GM19395 (cell line): ENCODE measurements around the gene ATG4C.
"Not testable (repeated sequence)": the region's sequence is repeated elsewhere in the genome, so short reads cannot be mapped to it uniquely, and the experiment has no call there.

Experiments
- ATAC-seq: cut with Tn5 transposase; IDR thresholded peaks from one replicate; pipeline ENCODE4 v1.9.1; 2021; ENCODE audit warnings: mild to moderate bottlenecking, moderate library complexity; ENCODE audit not compliant: unreplicated experiment

Gene ATG4C, protein sequence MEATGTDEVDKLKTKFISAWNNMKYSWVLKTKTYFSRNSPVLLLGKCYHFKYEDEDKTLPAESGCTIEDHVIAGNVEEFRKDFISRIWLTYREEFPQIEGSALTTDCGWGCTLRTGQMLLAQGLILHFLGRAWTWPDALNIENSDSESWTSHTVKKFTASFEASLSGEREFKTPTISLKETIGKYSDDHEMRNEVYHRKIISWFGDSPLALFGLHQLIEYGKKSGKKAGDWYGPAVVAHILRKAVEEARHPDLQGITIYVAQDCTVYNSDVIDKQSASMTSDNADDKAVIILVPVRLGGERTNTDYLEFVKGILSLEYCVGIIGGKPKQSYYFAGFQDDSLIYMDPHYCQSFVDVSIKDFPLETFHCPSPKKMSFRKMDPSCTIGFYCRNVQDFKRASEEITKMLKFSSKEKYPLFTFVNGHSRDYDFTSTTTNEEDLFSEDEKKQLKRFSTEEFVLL

DNA sequence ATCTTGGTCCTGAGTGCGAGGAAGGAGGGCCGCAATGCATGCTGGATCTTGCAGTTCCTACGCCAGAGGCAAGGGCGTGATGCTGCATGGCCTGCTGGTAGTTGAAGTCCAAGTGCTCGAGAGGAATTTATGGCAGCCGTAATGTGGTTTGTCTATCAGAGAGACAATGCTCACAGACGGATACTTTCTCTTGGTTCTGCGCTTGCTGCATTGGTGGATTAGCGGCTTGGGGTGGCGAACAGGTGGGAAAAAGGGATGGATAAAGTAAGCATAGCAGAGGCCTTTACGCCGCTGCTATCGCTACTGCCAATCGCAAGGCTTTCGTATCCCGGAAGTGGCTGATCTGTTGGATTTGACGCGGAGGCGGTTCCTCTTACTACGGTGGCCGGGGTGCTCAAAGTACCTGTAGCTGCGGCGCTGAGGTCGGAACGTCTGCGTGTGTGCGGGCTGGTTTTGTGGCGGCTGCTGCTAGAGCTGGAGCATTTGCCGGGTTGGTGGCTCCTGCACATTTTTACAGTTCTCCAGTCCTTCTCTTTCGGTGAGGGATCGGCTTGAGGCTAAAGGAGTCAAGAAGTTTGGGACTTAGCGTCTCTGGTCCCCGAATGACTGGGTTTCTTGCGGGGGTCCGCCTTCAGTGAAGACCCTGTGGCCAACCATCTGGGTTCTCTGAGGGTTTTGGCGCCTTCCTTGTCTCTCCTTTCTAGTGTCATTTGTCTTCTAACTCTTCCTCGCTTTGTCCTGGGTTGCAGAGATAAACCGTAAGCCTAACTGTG, at the start of gene ATG4C:
Gene ATG4C, plus strand, starts transcription at position 397 of the 773 bp plus-strand sequence. CDS start 19,655 bp downstream, outside the sequence.
- peak; percentile 96 for ATAC-seq

DNA sequence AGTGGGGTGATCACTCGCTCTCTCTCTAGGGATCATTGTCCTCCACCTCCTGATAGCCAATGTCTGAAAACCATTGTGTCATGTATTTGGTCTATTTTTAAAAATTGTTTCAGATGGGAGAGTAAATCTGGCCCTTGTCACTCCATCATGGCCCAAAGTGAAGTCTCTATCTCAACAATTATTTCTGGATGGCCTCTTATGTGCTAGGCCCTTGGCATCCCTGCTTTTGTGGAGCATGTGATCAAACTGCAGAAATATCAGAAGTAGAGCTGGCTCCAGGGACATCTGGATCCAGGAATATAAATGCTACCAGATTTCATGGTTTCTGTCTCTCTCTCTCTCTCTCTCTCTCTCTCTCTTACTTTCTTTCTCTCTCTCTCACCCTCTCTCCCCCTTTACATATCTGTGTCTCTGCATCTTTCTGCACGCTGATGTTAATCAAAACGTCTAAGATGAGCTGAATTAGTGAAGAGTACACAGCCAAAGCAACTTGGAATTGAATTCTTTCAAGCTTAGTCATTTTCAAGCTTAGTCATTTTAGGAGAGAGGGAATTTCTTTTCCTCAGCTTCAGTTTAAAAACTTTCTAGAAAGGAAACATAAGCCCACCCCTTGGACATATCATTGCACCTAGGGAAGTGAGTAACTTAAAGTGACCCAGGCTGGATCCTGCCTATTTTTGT, 48.3 kb upstream of the ATG4C start:
- no peak for ATAC-seq

DNA sequence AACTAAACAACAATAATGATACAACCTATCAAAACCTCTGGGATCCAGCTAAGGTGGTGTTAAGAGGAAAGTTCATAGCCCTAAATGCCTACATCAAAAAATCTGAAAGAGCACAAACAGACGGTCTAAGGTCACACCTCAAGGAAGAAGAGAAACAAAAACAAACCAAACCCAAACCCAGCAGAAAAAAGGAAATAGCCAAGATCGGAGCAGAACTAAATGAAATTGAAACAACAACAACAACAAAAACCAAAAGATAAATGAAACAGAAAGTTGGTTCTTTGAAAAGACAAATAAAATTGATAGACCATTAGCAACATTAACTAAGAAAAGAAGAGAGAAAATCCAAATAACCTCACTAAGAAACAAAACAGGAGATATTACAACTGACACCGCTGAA, 43.2 kb upstream of the ATG4C start:
- ATAC-seq, result not testable (repeated sequence)

DNA sequence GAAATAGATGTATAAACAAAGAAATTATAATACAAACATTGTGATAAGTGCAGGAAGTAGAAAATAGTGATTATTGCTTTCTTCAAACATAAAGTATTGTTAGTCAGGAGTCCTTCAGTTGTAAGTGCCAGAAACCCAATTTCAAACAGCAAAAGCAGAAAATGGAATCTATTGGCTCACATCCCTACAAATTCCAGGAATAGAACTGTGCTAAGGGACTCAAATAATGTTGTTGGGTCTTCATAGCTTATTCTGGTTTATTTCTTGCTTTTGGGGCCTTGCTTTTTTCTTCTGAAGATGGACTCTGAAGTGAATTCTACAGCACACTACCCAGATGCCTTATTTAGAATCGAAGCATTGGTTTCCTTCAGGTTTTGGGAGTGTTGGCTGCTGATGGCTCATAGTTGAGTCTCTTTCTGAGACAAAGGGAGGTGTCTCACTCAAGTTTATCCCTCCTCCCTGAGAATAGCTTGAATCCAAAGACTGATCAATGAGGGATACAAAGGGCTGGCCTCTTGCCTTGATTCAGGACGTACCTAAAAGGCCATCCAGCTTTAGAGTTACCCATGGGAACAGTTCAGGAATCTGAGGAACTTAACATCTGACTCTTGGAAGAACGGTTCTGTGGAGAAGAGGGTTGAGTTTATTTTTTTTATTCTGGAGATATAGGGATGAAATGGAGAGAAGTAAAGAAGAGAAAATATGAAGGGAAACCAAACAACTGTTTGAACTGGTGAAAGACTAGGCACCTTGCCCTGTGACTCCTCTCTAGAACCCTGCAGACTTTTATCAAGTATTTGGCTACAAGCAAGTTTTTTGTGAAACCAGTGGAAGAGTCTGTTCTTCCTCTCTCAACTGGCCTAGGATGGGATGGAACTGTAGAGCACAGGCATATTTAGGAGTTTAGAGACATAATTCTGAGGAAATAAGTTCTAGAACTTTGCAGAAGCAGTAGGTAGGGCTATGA, 39.0 kb upstream of the ATG4C start:
- ATAC-seq, result no peak

DNA sequence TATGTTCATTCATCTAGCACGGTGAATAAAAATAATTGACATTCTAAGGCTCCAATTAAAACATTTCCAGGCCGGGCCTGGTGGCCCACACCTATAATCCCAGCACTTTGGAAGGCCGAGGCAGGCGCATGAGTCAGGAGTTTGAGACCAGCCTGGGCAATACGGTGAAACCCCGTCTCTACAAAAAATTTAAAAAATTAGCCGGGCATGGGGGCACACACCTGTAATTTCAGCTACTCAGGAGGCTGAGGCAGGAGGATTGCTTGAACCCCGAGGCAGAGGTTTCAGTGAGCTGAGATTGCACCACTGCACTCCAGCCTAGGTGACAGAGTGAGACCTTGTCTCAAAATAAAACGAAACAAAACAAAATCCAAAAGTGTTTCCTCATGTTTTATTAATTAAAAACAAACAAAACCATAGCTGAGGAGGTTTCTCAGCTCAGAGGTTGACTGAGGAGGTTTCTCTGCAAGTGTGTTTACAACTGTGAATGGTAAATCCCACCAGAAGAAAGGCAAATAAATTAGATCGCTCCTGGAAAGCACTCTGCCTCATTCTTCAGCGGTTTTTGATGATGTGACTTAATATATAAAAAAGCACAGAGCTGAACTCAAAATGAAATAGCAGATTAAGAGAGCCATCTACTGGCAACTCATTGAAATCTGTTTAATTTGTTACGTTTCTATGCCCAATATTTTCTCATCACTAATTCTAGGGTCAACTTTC, 37.7 kb upstream of the ATG4C start:
- ATAC-seq, result no peak

DNA sequence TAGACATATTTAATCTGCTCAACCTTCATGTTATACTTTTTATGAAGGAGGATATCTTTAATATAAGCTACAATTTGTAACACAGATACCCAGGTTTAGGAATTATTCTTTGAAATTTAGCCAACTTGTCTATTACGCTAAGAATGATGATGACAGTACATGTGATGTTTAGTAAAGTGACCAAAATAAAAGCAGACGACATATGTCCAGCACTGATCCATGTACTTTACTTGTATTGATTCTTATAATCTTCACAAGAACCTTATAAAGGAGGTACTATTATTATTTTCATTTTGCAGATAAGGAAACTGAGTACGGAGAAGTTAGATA, 37.2 kb upstream of the ATG4C start:
- ATAC-seq, result no peak

DNA sequence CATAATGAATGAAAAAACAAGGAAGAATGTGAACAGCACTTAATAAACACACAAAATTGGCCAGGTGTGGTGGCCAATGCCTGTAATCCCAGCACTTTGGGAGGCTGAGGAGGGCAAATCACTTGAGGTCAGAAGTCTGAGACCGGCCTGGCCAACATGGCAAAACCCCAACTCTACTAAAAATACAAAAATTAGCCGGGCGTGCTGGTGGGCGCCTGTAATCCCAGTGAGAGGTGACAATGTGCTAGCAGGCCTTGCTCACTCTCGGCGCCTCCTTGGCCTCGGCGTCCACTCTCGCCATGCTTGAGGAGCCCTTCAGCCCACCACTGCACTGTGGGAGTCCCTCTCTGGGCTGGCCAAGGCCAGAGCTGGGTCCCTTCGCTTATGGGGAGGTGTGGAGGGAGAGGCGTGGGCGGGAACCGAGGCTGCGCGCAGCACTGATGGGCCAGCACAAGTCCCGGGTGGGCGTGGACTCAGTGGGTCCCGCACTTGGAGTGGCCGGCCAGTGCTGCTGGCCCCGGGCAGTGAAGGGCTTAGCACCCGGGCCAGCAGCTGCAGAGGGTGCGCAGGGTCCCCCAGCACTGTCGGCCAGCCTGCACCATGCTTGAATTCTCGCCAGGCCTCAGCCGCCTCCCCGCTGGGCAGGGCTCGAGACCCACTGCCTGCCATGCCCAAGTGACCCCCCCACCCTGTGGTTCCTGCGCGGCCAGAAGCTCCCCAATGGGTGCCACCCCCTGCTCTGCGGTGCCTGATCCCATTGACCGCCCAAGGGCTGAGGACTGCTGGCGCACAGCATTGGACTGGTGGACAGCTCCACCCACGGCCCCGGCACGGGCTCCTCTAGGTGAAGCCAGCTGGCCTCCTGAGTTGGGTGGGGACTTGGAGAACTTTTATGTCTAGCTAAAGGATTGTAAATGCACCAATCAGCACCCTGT, 30.6 kb upstream of the ATG4C start:
- ATAC-seq, result no peak

DNA sequence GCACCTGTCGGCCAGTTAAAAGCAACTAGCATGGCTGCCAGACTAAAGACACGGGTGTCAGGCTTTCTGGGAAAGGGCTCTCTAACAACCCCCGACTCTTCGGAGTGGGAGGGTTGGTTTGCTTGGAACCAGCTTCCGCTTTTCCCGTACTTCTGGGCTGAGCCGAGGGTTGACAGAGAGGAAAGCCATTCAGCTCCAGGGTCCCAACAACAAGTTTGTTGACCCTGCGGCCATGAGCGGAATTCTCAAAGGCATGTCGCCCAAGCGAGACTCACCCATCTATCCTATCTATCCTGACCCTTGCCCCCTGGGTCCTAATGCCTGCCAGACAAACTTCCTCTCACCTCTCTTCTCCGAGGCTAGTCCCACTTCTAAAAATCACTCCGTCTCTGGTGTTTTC, 29.0 kb upstream of the ATG4C start:
- not testable (repeated sequence) for ATAC-seq

DNA sequence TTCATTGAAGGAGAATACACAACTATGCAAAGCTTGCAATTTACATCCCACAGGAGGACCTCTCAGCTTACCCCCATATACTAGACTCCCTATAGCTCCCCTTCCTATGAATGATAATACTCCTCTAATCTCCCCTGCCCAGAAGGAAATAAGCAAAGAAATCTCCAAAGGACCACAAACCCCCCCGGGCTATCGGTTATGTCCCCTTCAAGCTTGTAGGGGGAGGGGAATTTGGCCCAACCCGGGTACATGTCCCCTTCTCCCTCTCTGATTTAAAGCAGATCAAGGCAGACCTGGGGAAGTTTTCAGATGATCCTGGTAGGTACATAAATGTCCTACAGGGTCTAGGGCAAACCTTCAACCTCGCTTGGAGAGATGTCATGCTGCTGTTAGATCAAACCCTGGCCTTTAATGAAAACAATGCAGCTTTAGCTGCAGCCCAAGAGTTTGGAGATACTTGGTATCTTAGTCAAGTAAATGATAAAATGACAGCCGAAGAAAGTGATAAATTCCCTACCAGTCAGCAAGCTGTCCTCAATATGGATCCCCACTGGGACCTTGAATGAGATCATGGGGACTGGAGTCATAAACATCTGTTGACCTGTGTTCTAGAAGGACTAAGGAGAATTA, 27.6 kb upstream of the ATG4C start:
- ATAC-seq, result not testable (repeated sequence)

DNA sequence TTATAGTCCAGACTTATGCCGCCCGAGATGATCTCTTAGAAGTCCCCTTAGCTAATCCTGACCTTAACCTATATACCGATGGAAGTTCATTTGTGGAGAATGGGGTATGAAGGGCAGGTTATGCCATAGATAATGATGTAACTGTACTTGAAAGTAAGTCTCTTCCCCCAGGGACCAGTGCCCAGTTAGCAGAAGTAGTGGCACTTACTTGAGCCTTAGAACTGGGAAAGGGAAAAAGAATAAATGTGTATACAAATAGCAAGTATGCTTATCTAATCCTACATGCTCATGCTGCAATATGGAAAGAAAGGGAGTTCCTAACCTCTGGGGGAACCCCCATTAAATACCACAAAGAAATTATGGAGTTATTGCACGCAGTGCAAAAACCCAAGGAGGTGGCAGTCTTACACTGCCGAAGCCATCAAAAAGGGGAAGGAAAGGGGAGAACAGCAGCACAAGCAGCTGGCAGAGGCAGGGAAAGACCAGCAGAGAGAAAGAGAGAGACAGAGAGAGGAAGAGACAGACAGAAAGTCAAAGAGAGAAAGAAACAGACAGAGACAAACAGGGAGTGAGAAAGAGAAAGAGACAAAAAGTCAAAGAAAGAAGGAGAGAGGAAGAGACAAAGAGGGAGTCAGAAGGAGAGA, 24.6 kb upstream of the ATG4C start:
- not testable (repeated sequence) for ATAC-seq

DNA sequence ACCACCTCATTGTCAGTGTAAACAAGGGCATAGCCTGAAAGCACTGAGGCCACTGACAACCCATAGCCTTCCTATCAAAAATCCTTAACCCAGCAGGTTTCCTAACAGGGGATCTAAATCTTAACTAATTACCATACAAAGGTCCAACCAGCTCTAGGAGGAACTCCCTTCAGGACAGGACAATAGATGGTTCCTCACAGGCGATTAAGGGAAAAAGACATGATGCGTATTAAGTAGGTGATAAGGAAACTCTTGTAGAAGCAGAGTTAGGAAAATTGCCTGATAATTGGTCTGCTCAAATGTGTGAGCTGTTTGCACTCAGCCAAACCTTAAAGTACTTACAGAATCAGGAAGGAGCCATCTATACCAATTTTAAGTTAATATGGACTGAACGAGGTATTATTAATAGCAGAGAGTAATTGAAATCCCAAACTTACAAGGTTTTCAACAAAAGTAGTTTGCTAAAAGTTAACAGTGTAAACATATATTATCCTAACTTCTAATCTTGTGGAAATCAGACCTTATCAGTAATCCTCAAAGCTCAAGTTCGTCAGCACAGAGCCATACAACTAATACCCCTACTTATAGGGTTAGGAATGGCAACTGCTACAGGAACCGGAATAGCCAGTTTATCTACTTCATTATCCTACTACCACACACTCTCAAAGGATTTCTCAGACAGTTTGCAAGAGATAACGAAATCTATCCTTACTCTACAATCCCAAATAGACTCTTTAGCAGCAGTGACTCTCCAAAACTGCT, 23.7 kb upstream of the ATG4C start:
- ATAC-seq, result not testable (repeated sequence)

DNA sequence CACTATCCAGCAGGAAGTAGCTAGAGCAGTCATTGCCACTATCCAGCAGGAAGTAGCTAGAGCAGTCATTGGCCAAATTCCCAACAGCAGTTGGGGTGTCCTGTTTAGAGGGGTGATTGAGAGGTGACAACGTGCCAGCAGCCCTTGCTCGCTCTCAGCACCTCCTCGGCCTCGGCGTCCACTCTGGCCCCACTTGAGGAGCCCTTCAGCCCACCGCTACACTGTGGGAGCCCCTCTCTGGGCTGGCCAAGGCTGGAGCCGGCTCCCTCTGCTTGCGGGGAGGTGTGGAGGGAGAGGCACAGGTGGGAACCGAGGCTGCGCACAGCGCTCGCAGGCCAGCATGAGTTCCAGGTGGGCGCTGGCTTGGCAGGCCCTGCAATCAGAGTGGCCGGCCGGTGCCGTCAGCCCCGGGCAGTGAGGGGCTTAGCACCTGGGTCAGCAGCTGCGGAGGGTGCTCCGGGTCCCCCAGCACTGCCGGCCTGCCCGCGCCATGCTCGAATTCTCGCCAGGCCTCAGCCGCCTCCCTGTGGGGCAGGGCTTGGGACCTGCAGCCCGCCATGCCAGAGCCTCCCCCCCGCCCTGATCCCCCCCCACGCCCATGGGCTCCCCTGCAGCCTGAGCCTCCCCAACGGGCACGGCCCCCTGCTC, 22.6 kb upstream of the ATG4C start:
- ATAC-seq, result not testable (repeated sequence)

DNA sequence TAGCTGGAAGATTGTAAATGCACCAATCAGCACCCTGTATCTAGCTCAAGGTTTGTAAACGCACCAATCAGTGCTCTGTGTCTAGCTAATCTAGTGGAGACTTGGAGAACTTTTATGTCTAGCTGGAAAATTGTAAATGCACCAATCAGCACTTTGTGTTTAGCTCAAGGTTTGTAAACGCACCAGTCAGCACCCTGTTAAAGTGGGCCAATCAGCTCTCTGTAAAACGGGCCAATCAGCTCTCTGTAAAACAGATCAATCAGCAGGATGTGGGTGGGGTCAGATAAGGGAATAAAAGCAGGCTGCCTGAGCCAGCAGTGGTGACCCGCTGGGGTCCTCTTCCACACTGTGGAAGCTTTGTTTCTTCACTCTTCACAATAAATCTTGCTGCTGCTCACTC, 21.9 kb upstream of the ATG4C start:
- not testable (repeated sequence) for ATAC-seq

DNA sequence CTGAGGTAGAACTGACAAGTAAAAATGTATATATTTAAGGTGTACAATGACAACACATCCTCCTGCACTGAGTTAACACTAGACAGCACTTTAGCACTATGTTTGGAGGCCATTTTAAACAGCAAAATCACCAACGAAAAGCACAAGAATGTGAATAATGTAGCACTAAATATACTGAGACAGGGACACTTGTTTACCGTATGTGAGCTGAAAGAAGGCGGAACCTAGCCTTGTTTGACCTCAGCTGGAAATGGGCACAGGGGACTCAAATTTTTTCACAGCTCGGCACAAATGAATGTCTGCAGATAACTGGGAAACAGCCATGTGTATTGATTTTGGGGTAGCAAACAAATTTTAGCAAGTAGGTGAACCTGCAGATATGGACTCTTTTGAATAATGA, 18.0 kb upstream of the ATG4C start:
- no peak for ATAC-seq

DNA sequence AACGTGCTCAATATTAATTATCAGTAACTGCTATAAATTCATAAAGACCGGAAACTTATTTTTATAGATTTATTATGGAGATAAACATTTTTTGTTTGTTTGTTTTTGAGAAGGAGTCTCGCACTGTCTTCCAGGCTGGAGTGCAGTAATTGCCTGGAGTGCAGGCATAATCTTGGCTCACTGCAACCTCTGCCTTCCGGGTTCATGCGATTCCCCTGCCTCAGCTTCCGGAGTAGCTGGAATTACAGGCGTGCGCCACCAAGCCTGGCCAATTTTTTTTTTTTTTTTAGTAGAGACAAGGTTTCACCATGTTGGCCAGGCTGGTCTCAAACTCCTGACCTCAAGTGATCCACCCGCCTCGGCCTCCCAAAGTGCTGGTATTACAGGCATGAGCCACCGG, 15.4 kb upstream of the ATG4C start:
- ATAC-seq, result not testable (repeated sequence)

DNA sequence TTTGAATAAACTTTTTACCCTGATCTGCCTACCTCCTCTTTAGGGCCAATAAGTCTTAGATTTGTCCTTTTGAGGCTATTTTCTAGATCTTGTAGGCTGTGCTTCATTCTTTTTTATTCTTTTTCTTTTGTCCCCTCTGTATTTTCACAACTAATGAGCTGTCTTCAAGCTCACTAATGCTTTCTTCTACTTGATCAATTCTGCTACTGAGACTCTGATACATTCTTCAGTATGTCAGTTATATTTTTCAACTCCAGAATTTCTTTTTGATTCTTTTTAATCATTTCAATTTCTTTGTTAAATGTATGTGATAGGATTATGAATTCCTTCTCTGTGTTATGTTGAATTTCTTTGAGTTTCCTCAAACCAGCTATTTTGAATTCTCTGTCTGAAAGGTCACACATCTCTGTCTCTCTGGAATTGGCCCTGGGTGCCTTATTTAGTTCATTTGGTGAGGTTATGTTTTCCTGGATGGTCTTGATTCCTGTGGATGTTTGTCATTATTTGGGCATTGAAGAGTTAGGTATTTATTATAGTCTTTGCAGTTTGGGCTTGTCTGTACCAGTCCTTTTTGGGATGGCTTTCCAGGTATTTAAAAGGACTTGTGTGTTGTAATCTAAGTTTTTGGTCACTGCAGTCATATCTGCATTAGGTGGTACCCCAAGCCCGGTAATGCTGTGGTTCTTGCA, 11.2 kb upstream of the ATG4C start:
- no peak for ATAC-seq
